GM21447 (cell line): ENCODE measurements around the gene ADCY1.

Source experiments
- ATAC-seq: cut with Tn5 transposase; IDR thresholded peaks from one replicate; pipeline ENCODE4 v1.9.1; 2021; ENCODE audit not compliant: unreplicated experiment

The ADCY1 gene

DNA sequence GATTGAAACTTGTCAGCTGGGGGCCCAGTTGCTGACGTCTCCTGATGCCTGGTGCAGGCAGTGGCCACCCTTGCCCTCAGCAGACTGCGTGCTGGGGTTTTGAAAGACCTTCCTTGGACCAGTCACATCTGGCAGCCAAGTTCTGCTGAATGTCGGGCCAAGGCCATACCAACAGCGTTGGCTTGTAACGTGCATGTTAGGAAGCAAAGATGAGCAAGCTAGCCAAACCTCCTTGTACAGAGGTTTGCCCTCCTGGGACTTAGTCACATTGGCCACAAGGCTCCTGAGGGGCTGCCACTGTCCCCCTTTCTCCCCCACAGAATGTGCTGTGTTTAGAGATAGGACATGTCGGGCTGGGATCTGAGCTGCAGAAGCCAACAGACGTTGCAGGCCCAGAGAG lies 49.0 kb downstream of the ADCY1 start:
- ATAC-seq, result no peak

- ATAC-seq, result no peak
Observed at GRCh38 chr7:45623740-45624391, 49.7 kb downstream of the ADCY1 start.

DNA sequence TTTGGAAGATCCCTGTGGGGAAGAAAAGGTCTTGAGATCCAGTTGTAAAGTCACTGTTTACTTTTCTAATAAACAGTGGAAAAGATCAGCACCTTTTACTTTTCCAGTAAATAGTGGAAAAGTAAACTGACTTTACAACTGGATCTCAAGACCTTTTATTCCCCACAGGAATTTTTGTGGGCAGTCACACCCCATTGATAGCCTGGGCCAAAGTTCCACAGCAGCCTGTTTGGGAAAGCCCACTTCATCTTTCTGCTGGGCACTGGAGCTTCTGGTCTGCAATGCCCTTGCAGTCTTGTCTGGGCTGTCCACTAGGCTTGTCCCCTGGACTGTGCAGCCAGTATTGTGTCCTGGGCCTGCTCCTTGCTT lies 50.2 kb downstream of the ADCY1 start:
- ATAC-seq, result no peak

GRCh38 chr7:45625067-45625466 lies 50.9 kb downstream of the ADCY1 start:
- no peak for ATAC-seq

DNA sequence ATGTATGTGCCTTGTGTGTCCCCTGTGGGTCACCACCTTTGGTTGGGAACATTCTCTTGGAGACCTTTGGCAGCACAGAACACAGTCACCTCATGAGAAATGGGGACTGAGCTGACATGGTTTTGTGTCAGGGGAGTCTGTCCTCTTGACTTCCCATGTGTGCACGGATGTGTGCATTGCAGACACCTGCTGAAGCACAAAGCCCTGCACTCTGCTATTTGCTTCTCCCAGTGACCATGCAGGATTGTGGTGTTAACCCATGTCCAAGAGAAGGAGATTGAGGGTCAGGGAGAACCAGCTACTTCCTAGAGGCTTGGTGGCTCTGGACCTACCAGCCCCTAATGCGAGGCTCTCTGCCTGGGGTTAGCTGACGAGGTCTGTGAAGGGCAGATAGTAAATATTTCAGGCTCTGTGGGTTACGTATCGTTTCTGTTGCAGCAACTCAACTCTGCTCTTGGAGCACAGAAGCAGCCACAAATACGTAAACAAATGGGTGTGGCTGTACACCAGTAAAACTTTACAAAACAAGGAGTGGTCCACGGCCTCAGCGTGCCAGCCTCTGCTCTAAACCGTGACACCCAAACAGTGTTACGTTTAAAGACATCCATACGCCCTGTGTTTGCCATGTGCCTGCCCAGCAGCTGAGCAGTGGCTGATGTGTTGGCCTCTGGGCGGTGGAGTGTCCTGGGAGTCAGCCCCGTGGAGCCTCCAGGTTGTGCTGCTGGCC lies 51.7 kb downstream of the ADCY1 start:
- no peak for ATAC-seq

- no peak for ATAC-seq
Observed at GRCh38 chr7:45626441-45627430, 52.6 kb downstream of the ADCY1 start.

GRCh38 chr7:45627691-45628456 lies 53.7 kb downstream of the ADCY1 start:
- no peak for ATAC-seq

- ATAC-seq, result no peak
Observed at GRCh38 chr7:45631569-45631968, 57.4 kb downstream of the ADCY1 start.

GRCh38 chr7:45636733-45637132 lies 62.6 kb downstream of the ADCY1 start:
- ATAC-seq, result no peak

DNA sequence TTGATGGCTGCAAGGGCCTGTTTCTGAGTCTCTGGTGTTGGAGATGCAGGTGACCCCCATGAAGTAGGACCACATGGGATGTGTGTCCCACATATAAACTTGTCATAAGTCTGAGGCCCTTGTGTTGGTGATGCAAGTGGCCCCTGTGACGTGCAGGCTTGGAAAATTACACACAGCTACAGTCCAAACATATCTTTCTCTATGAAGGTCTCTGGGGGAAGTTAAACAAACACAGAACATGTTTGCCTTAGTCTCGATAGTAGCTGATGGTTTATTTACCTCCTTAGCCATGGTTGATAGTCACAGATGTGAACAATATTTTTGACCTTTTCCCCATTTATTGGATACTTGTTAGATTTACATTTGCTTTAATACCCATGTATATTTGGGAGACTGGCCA lies 64.7 kb downstream of the ADCY1 start:
- ATAC-seq, result no peak

- ATAC-seq, result no peak
Observed at GRCh38 chr7:45642044-45642443, 67.9 kb downstream of the ADCY1 start.

- ATAC-seq, result no peak
Observed at GRCh38 chr7:45643630-45644029, 69.5 kb downstream of the ADCY1 start.

DNA sequence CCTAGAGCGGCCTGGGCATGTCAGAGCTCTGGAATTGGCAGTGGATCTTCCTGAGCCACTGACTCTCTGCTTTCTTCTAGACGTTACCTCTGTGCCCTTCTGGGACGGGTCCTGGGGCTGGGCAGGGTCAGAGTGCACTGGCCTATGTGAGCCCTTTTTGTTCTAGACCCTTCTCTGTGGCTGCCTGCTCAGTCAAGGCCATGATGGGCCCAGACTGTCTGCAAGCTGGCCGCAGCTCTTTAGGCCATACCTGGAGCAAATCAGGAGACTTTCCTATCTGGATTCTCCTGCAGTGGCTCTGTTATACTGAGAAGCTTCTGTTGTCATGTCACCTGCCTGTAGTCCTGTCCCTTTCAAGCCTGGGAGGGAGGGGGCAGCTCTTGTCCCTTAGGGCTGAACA lies 70.1 kb downstream of the ADCY1 start:
- no peak for ATAC-seq

DNA sequence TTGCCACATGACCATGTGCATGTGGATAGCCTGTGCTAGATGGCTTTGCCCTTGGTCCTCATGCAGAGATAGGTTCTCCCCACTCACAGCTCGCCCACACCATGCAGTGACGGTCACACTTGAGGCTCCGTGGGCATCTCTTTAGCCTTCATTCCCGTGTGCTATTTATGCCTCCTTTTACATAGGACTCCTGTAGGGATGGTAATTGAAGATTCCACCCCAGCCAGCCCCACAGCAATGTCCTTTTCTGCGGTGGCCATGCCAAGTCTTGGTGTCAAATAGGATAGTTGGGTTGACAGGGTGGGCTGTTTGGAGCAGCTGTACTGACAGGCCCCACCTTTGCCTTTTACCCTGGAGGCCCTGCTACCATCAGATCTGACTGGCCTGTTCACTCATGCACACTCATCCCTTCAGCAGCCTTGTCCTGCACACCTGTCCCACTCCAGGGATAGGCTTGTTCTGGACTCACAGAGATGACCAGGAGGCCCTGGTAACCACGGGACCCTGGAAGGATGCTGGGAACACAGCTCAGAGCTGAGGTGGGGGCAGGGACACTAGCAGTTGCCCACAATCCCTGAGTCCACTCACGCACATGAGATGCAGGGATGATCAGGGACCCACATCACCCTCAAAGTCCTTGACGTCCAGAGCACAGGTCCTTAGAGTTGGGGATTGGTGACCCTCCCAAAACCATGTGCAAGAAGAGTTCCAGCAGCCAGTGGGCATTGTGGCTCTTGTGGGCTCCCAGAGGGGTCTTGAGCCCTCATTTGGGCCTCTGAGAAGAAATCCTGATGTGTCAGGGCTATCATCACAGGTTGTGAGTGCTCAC lies 71.2 kb downstream of the ADCY1 start:
- ATAC-seq, result no peak

- no peak for ATAC-seq
Observed at GRCh38 chr7:45646207-45646821, 72.1 kb downstream of the ADCY1 start.

DNA sequence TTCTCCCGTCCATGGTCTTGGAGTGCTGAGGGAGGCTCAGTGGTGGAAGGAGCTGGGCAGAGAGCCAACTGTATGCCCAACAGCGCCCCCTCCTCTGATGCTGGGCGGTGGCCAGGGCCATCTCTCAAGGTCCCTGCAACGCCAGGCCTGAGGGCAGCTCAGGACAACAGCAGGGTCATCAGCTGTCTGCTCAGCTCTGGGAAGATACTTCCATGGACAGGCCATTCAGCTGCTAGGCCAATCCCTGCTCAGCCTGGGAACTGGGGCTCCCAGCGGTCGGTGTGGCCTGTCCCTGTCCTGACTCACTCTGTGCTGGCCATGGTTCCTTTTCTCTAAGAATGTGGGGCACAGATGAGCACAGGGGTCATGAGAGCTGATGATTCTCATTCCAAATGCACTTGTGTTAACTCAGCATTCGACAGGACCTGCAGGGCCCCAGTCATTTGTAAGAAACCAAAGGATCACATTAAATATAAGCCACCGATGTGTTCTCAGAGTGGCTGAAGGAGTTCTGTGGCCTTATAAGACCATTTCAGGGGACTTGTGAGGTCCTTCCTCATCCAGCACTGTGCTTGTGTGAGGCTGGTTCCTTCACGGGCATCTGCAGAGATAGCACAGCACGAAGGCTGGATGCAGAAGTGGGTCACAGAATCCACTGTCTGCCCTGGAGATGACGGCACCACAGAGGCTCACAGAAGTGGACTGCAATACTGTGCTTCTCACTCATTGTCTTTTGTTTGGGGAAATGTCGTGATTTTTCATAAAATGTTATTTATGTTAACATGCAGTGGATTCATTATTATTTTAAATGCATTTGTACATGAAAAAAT lies 73.0 kb downstream of the ADCY1 start:
- ATAC-seq, result no peak

DNA sequence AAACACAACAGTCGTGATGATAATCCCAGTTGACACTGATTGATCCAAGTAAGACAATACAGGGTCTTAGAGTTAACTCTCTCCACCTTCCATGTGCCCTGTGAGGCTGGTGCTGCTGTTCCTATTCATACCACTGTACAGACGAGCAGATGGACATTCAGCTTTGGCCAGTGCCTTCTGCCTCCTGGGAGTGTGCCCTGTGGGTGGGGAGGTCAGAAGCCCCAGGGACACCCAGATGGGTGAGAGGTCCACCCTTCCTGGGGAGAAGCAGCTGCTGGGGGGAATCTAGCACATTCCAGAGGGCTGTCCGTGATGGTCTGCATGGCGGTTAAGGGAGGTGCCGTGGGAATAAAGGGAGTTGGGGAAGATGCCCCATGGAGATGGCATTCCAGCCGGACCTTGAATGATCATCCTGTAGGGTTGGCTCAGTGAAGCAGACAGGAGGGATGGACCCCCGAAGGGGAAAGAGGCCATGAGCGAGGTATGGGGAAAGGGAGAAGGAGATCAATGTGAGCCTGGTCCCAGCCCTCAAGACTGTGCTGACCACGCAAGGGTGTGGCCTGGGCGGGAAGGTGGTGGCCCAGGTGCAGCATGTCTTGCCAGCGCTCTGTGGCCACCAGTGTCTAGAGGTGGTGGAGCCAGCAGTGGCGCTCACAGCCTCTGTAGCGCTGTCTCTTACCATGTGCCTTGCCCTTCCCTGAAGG lies 74.0 kb downstream of the ADCY1 start:
- ATAC-seq, result no peak

DNA sequence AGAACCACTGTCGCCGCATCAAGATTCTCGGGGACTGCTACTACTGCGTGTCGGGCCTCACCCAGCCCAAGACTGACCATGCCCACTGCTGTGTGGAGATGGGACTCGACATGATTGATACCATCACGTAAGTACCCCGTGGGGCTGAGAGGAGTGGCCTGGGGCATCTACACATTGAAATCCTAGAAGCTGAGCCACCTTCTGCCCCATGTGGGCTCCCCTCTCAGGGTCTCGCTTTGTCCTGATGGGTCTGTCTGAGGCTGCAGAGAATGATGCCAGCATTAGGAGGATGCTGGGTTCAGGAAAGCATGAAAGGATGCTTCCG lies 74.5 kb downstream of the ADCY1 start:
- no peak for ATAC-seq
